CD4-positive, alpha-beta T cell treated with Interleukin-2 at 100 ng/mL for 4 hours (primary cell): ENCODE results near the gene NAA11.
"Not testable (repeated sequence)": the region's sequence is repeated elsewhere in the genome, so short reads cannot be mapped to it uniquely, and the experiment has no call there.

Experiments used
- DNase-seq: peaks from one replicate; pipeline ENCODE4 v3.0.0-alpha.2; 2020; ENCODE audit warnings: low spot score

Gene NAA11

GRCh38 chr4:79308971-79309370 lies 16.9 kb downstream of the NAA11 start:
- DNase-seq = no peak

GRCh38 chr4:79308137-79308536 lies 17.7 kb downstream of the NAA11 start:
- DNase-seq = no peak

DNA sequence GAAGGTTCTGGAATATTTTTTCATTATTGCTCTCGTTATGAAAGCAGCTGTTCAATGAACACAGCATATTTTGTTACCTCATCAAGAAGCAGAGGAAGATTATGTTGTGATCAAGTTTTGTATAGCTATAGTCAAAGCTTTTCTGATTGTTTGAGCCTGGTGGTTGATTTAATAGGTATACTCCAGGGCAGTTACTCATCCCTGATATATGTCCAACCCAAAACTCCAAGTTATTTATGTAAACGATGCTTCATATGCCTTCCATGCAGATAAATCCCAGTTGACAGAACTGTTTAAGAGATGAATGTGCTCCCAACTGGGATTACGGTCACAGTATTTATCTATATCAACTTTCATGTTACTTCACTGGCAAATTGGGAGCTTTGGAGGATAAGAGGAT lies 19.1 kb downstream of the NAA11 start:
- no peak for DNase-seq

DNA sequence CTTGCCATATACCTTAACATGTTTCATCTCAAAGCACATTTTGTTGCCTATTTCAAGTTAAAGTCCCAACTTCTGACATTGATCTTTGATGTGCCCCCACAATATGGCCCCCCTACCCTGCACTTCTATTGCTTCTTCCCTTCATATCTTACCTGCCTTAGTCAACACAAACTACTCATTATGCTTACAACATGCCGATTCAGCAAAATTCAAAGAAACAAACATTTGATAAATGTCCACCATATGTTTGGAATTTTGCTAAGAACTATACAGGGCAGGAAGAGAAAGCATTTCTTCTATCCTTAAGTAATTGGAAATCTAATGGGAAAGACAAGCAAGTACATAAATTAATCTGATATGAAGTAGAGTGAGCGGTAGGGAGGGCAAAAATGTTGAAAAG lies 25.6 kb downstream of the NAA11 start:
- no peak for DNase-seq

GRCh38 chr4:79298484-79298883 lies 27.4 kb downstream of the NAA11 start:
- DNase-seq = no peak

- DNase-seq = no peak
These were observed 27.8 kb downstream of the NAA11 start for GRCh38 chr4:79298027-79298426.

- no peak for DNase-seq
These were observed 28.4 kb downstream of the NAA11 start for GRCh38 chr4:79297479-79297878.

DNA sequence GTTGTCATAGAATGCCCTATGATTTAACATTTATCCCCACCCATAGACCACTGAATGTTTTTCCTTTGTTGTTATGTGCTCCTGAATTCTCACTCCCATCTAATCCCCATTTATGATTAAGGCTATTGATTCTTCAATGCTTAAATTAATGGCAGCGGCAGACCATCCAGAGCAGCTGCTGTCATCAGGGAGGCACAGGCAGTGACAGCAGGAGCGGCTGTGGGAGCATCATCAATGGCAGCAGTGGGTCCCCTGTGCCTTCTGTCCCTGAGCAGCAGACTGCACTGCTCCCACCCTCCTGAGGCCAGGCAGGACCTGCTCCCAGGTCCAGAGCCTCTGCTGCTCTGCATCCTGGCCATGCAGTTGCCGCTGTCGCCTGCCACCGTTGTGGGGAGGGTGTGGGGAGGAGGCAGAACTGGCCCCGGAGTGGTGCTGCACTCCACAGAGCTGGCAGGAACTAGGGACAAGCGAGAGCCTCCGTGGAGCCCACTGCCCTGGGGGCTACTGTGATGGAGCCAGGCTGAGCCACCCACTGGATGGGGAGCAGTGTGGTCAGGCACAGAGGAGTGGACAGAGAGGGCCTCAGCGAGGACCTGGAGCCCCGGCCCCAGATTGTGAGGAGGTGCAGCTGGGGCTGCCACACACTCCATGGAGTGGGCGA lies 29.0 kb downstream of the NAA11 start:
- DNase-seq = no peak

DNA sequence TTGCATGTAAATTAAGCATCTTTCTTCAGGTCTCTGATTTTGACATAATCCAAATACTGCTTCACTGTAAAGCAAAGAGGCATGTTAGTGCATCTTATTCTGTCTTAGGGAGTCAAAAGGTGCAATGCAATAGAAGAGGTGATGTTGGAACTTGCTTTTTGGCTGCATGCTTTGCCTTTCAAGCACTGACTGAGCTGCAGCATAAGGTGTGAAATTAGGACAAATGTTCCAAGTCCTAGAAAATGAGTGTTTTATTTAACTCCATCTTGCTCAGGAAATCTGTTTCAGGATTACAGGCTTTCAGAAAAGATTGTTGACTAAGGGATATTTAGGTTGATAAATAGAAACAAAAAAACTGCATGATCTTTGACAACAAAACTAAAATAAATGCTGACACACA lies 30.8 kb downstream of the NAA11 start:
- DNase-seq = no peak

DNA sequence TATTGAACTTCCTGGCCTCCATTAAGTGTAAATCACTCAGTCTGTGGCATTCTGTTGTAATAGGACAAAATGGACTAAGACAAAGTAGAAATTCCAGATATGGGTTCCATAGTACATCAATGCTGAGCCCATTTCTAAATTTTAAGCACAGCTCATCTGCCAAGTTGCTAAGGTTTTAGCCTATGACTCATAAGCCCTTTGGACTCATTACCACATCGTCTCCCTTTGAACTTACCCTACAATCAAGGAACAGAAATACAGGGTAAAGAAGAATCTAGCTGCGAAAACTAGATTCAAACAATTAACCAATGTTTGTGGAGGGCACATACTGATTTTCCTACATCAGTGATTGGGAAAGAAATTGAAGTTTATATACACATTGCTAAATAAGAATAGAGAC lies 31.8 kb downstream of the NAA11 start:
- no peak for DNase-seq

DNA sequence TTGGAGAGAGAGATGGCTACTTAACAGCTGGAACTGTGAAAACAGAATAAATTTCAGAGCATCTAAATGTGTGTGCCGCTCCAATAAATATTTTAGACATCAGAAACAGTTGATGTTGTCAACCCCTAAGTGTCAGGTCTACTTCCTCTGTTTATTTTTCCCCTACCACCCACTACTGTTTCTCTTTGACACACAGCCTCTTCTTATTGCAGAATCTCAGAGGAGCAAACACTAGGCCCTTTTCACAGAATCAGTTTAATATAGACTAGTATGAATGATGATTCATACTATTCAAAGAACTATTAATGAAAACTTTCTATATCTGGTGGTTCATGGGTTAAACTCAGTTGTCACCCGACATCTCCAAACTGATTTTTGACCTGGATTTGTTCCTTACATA lies 33.9 kb downstream of the NAA11 start:
- no peak for DNase-seq

DNA sequence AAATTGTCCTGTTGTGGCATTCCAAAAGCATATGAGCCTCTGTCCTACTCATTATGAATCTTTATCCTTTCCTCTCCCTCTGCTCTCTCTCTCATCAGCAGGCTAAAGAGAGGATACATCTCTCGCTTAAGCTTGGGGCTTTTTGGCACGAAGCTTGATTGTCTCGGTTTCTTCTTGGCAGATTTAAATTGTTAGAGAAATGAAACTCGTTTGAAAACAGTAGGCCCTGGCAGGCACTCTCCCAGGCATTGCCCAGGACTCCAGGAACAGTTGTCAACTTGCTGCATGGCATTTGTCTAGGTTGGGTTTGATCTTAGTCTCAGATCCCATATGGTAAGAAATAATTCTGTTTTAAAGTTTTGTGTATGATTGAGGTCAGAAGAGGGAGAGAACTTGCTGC lies 35.5 kb downstream of the NAA11 start:
- no peak for DNase-seq

DNA sequence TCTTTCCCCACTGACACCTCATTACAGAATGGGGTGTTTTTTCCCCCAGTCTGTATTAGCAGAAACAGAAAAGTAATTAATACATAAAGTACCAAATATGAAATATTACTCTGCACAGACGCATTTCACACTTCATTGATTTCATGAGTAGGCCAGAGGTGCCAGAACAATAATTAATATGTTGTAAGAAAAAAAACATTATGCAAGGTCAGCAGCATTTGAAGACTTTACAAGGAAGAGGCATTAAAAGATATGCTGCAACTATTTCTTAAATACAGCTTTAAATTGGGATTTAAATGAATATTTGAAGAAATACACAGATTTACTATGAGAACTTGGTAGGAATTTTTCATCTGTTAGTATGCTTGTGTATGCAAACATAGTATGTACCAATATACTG lies 37.7 kb downstream of the NAA11 start:
- no peak for DNase-seq

- no peak for DNase-seq
These were observed 38.1 kb downstream of the NAA11 start for GRCh38 chr4:79287718-79288117.

GRCh38 chr4:79287076-79287475 lies 38.8 kb downstream of the NAA11 start:
- DNase-seq = no peak

DNA sequence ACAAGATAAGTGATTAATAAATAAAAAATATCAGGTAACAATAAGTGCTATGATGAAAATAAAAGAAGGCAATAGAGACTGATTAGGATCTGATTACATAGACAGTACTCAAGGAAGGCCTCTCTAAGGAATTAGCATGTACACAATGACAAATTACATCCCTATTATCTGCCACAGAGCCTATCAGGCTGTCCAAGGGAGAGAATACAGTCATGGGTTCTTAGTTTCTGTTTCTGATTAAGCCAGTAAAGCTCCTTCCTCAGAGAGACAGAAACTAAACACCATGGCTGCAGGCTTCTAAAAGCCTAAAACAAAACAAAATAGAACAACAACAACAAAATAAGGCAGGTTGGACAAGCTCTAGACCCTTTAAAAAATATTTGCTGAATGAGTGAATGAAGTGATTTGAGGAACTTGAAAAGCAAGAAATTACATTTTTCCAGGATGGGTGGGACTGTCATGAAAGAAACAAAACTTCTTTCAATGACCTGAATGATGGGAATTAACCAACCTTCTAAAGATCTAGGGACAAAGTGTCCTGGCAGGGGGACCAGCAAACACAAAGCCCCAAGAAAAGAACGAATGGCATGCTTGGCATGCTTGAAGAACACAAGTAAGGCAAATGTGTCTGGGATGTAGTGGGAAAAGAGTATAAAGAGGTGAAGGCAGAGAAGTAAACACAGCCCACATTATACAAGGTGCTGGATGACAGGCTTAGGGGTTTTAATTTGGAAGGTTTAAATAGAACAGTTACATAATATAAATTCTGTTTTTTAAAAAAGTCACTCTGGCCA lies 44.1 kb downstream of the NAA11 start:
- no peak for DNase-seq

DNA sequence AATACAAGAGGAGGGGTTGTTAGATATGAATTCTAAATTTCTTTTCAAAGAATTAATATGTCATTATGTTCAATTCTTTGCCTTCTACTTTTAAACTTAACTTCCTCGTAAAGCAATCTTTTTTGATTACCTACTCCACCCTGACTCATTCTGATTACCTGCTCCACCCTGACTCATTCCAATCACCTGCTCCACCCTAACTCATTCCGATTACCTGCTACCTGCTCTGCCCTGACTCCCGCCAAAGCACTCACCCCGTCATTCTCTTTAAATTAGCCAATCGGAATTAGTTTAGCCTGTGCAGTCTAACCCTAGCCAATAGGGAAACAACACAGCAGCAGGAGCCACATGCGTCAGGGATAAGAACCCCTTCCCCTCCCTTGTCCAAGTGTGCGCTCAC lies 48.4 kb downstream of the NAA11 start:
- not testable (repeated sequence) for DNase-seq

DNA sequence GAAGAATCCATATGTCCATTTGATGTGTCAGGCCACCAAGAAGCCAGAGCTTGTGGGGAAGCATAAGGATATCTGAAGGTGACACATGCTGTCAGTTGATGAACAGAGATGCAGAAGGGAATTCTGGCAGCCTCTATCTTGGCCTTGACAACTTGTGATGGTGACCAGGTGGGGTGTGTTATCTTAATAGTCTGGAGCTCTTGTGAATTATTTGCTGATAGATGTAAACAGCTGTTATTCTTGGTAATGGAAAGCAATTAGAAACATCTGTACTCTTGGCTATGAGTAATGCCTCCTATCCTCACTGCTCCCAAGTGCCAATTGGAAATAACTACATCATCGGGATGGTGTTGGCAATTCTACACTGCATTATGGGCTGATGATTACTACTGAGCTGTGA lies 51.9 kb downstream of the NAA11 start:
- DNase-seq = no peak

- no peak for DNase-seq
These were observed 53.1 kb downstream of the NAA11 start for GRCh38 chr4:79272761-79273160.

GRCh38 chr4:79272126-79272525 lies 53.7 kb downstream of the NAA11 start:
- DNase-seq = no peak

GRCh38 chr4:79267671-79268070 lies 58.2 kb downstream of the NAA11 start:
- DNase-seq = no peak
